SK-N-SH treated with all-trans-retinoic acid at 6 μM for 48 hours (cell line): ENCODE data around the gene PNLDC1.
"Not testable (repeated sequence)": the region's sequence is repeated elsewhere in the genome, so short reads cannot be mapped to it uniquely, and the experiment has no call there.

Source experiments
- ATAC-seq: fragments of 200-7000 bp; cut with Tn5 transposase; 3 replicates; pipeline ENCODE4 v1.9.1; 2020; ENCODE audit warnings: mild to moderate bottlenecking, moderate library complexity
- ARNTL ChIP-seq: fragments of 450-650 bp; formaldehyde crosslinking; IDR thresholded peaks from 2 replicates; pipeline ENCODE4 v1.5.0; 2020; ENCODE audit warnings: low read depth, mild to moderate bottlenecking, moderate library complexity, borderline replicate concordance
- BACH2 ChIP-seq: fragments of 250-450 bp; sonication (Bioruptor Pico); IDR thresholded peaks from 2 replicates; pipeline ENCODE4 v1.9.0; 2021; ENCODE audit warnings: mild to moderate bottlenecking, borderline replicate concordance
- CREB5 ChIP-seq: fragments of 250-450 bp; sonication (Bioruptor Pico); IDR thresholded peaks from 2 replicates; pipeline ENCODE4 v1.5.1; 2020; ENCODE audit warnings: low read depth, mild to moderate bottlenecking, moderate library complexity
- CSDC2 ChIP-seq: fragments of 250-450 bp; sonication (Bioruptor Pico); IDR thresholded peaks from 2 replicates; pipeline ENCODE4 v1.5.0; 2020; ENCODE audit warnings: mild to moderate bottlenecking, moderate library complexity
- ESRRG ChIP-seq: fragments of 250-450 bp; sonication (Bioruptor Pico); IDR thresholded peaks from 2 replicates; pipeline ENCODE4 v1.6.1; 2021; ENCODE audit warnings: mild to moderate bottlenecking
- GLIS3 ChIP-seq: fragments of 250-450 bp; sonication (Bioruptor Pico); IDR thresholded peaks from 2 replicates; pipeline ENCODE4 v1.5.0; 2020; ENCODE audit warnings: mild to moderate bottlenecking, moderate library complexity
- ISL1 ChIP-seq: fragments of 250-450 bp; sonication (Bioruptor Pico); IDR thresholded peaks from 2 replicates; pipeline ENCODE4 v2.1.2; 2022; ENCODE audit warnings: mild to moderate bottlenecking, moderate library complexity
- PATZ1 ChIP-seq: fragments of 250-450 bp; sonication (Bioruptor Pico); IDR thresholded peaks from 2 replicates; pipeline ENCODE4 v1.8.0; 2020; ENCODE audit warnings: mild to moderate bottlenecking, moderate library complexity, borderline replicate concordance
- POU6F1 ChIP-seq: fragments of 250-450 bp; sonication (Bioruptor Pico); IDR thresholded peaks from 2 replicates; pipeline ENCODE4 v1.8.0; 2021; ENCODE audit warnings: low read depth, mild to moderate bottlenecking, moderate library complexity, borderline replicate concordance
- PPARA ChIP-seq: fragments of 250-450 bp; sonication (Bioruptor Pico); IDR thresholded peaks from 2 replicates; pipeline ENCODE4 v1.5.0; 2020; ENCODE audit warnings: mild to moderate bottlenecking, borderline replicate concordance
- RARB ChIP-seq: fragments of 250-450 bp; sonication (Bioruptor Pico); IDR thresholded peaks from 2 replicates; pipeline ENCODE4 v1.8.0; 2021; ENCODE audit warnings: mild to moderate bottlenecking, moderate library complexity
- TCF4 ChIP-seq: fragments of 250-450 bp; sonication (Bioruptor Pico); IDR thresholded peaks from 2 replicates; pipeline ENCODE4 v1.8.0; 2021; ENCODE audit warnings: mild to moderate bottlenecking, moderate library complexity, borderline replicate concordance
- ZC3H10 ChIP-seq: fragments of 250-450 bp; sonication (Bioruptor Pico); IDR thresholded peaks from 2 replicates; pipeline ENCODE4 v1.5.1; 2021; ENCODE audit warnings: mild to moderate bottlenecking, moderate library complexity
- ZFP3 ChIP-seq: fragments of 250-450 bp; sonication (Bioruptor Pico); IDR thresholded peaks from 2 replicates; pipeline ENCODE4 v1.5.0; 2020; ENCODE audit warnings: mild to moderate bottlenecking, moderate library complexity
- ZFP30 ChIP-seq: fragments of 450-650 bp; formaldehyde crosslinking; IDR thresholded peaks from 2 replicates; pipeline ENCODE4 v1.5.0; 2022; ENCODE audit warnings: mild to moderate bottlenecking, moderate library complexity
- ZNF70 ChIP-seq: fragments of 450-650 bp; formaldehyde crosslinking; IDR thresholded peaks from 2 replicates; pipeline ENCODE4 v1.5.0; 2020; ENCODE audit warnings: mild to moderate bottlenecking, moderate library complexity
- ZNF8 ChIP-seq: fragments of 450-650 bp; formaldehyde crosslinking; IDR thresholded peaks from 2 replicates; pipeline ENCODE4 v1.5.0; 2020; ENCODE audit warnings: mild to moderate bottlenecking, moderate library complexity
- TF ChIP-seq, protein P1 (sequence below): fragments of 250-450 bp; sonication (Bioruptor Pico); IDR thresholded peaks from 2 replicates; pipeline ENCODE4 v1.5.1; 2021; ENCODE audit warnings: mild to moderate bottlenecking, moderate library complexity

PNLDC1 gene

GRCh38 chr6:159819932-159820640, 20.0 kb downstream of the PNLDC1 start:
- ATAC-seq, result no peak
- TF ChIP-seq ZFP3, result no peak
- TF ChIP-seq TCF4, result no peak
- no peak for TF ChIP-seq CREB5 (CRISPR knock-in tag)
- no peak for TF ChIP-seq BACH2 (CRISPR knock-in tag)
- no peak for TF ChIP-seq ZFP30 (CRISPR knock-in tag)
- TF ChIP-seq ARNTL (CRISPR knock-in tag), result no peak
- TF ChIP-seq, all 23 proteins: peak for 0

DNA sequence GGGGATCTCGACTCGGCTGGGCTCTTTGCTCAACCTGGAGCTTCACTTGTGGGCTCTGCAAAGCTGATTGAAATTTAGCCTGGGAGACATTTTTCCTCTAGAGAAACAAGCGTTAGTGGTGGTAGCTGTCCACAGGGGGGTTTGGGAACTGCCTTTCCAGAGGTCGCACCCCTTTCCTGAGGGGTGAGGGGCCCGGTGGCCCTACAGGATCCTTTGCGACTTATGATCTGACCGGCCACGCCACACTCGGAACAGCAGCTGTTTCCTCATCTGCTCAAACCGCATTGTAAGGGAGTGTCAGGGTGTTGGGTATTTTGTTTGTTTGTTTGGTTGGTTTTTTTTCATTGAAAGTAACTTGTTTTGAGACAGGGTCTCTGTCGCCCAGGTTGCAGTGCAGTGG, 21.0 kb downstream of the PNLDC1 start:
- ATAC-seq, result no peak

GRCh38 chr6:159821726-159822125, 21.6 kb downstream of the PNLDC1 start:
- no peak for TF ChIP-seq GLIS3
- TF ChIP-seq, all 23 proteins: peak for 0
- ATAC-seq, result no peak

More for the DNA sequence above, 21.0 kb downstream of the PNLDC1 start:
- no peak for TF ChIP-seq ZNF70 (CRISPR knock-in tag)

GRCh38 chr6:159823953-159824352, 23.9 kb downstream of the PNLDC1 start:
- no peak for ATAC-seq
- TF ChIP-seq RARB (CRISPR knock-in tag), result no peak
- no peak for TF ChIP-seq PATZ1 (CRISPR knock-in tag)
- TF ChIP-seq, protein P1, sequence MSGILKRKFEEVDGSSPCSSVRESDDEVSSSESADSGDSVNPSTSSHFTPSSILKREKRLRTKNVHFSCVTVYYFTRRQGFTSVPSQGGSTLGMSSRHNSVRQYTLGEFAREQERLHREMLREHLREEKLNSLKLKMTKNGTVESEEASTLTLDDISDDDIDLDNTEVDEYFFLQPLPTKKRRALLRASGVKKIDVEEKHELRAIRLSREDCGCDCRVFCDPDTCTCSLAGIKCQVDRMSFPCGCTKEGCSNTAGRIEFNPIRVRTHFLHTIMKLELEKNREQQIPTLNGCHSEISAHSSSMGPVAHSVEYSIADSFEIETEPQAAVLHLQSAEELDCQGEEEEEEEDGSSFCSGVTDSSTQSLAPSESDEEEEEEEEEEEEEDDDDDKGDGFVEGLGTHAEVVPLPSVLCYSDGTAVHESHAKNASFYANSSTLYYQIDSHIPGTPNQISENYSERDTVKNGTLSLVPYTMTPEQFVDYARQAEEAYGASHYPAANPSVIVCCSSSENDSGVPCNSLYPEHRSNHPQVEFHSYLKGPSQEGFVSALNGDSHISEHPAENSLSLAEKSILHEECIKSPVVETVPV (CRISPR knock-in tag), result no peak
- no peak for TF ChIP-seq POU6F1
- no peak for TF ChIP-seq ZFP3
- TF ChIP-seq CREB5 (CRISPR knock-in tag), result no peak
- TF ChIP-seq ZC3H10, result no peak
- TF ChIP-seq ISL1, result no peak
- no peak for TF ChIP-seq TCF4
- TF ChIP-seq PPARA (CRISPR knock-in tag), result no peak

DNA sequence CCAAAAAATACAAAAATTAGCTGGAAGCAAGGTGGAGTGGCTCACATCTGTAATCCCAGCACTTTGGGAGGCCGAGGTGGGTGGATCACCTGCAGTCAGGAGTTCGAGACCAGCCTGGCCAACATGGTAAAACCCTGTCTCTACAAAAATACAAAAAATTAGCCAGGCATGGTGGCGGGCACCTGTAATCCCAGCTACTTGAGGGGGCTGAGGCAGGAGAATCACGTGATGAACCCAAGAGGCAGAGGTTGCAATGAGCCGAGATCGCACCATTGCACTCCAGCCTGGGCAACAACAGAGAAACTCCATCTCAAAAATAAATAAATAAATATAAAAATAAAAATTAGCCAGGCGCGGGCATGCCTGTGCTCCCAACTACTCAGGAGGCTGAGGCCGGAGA, 24.6 kb downstream of the PNLDC1 start:
- ATAC-seq, result not testable (repeated sequence)

DNA sequence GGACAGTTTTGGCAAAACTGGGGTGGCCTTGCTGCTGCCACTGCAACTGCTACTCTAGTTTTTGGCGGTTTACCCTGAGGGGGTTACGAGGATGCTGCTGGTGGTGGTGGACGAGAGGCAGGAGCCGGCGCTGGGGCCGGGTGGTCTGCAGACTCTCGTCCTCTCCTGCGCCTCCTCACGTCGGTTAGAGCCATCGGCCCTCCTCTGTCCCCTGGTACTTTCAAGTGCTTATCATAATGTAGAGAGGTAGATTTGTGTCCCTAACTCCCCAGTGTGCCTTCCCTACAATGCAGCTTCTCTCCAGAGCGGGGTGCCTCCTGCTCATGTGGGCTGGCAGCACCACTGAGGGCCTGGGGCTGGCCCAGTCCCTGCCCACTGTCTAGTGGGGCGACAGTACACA, 25.9 kb downstream of the PNLDC1 start:
- TF ChIP-seq ZNF8 (CRISPR knock-in tag) (no peak), ZC3H10 (no peak), CSDC2 (no peak), RARB (CRISPR knock-in tag) (no peak), ESRRG (no peak), CREB5 (CRISPR knock-in tag) (no peak), POU6F1 (no peak), ZNF70 (CRISPR knock-in tag) (no peak)
- ATAC-seq, result no peak
